HUES6 (cell line): ENCODE results near the gene KCNJ1.

ENCODE experiments used
- H3K27ac ChIP-seq: 2 replicates; pipeline ENCODE4 v1.7.0; 2013; ENCODE audit warnings: low read depth, mild to moderate bottlenecking, low read length, inconsistent platforms
- H3K27me3 ChIP-seq: 2 replicates; pipeline ENCODE4 v1.6.1; 2013; ENCODE audit warnings: low read length; ENCODE audit not compliant: control insufficient read depth, insufficient read depth
- H3K36me3 ChIP-seq: 2 replicates; pipeline ENCODE4 v1.6.1; 2013; ENCODE audit warnings: low read length; ENCODE audit not compliant: control insufficient read depth, insufficient read depth
- H3K4me1 ChIP-seq: 2 replicates; pipeline ENCODE4 v1.6.1; 2013; ENCODE audit warnings: low read length; ENCODE audit not compliant: control insufficient read depth, insufficient read depth
- H3K4me3 ChIP-seq: 2 replicates; pipeline ENCODE4 v1.5.1; 2013; ENCODE audit warnings: low read depth, low read length
- H3K9ac ChIP-seq: one replicate; pipeline ENCODE4 v1.6.1; 2013; ENCODE audit warnings: mild to moderate bottlenecking, low read length
- H3K9me3 ChIP-seq: 2 replicates; pipeline ENCODE4 v1.6.1; 2013; ENCODE audit warnings: low read depth, low read length; ENCODE audit not compliant: control insufficient read depth, insufficient read depth

Gene KCNJ1

GRCh38 chr11:128843198-128843785 lies 23.8 kb downstream of the KCNJ1 start:
- peaks cover 7% of the 10 kb centered on the region; the same call in 1 of the 2 replicates for H3K4me1 ChIP-seq
- no peak overlapping the region for H3K9ac ChIP-seq
- H3K27me3 ChIP-seq: no peaks in the 10 kb centered on the region
- H3K27ac ChIP-seq: no peak overlapping the region
- no peaks in the 10 kb centered on the region for H3K9me3 ChIP-seq
- no peaks in the 10 kb centered on the region for H3K36me3 ChIP-seq
- no peak overlapping the region for H3K4me3 ChIP-seq

GRCh38 chr11:128841461-128842072 lies 25.5 kb downstream of the KCNJ1 start:
- no peaks in the 10 kb centered on the region for H3K27me3 ChIP-seq
- no peaks in the 10 kb centered on the region for H3K36me3 ChIP-seq
- no peaks in the 10 kb centered on the region for H3K9me3 ChIP-seq
- no peak overlapping the region for H3K9ac ChIP-seq
- H3K27ac ChIP-seq: no peak overlapping the region
- no peak overlapping the region for H3K4me3 ChIP-seq
- H3K4me1 ChIP-seq: peaks cover 7% of the 10 kb centered on the region; the same call in 1 of the 2 replicates

GRCh38 chr11:128840783-128841182 lies 26.3 kb downstream of the KCNJ1 start:
- H3K9me3 ChIP-seq: no peaks in the 10 kb centered on the region
- no peaks in the 10 kb centered on the region for H3K27me3 ChIP-seq
- H3K36me3 ChIP-seq: no peaks in the 10 kb centered on the region
- H3K4me3 ChIP-seq: no peak overlapping the region
- no peak overlapping the region for H3K27ac ChIP-seq
- H3K4me1 ChIP-seq: peaks cover 7% of the 10 kb centered on the region
- no peak overlapping the region for H3K9ac ChIP-seq

- Histone ChIP-seq H3K4me3 (no peak overlapping the region), H3K27me3 (no peaks in the 10 kb centered on the region), H3K27ac (no peak overlapping the region), H3K9me3 (no peaks in the 10 kb centered on the region), H3K36me3 (no peaks in the 10 kb centered on the region), H3K4me1 (peaks cover 7% of the 10 kb centered on the region), H3K9ac (no peak overlapping the region)
Measured at GRCh38 chr11:128840137-128840536, 27.0 kb downstream of the KCNJ1 start.

- H3K4me3 ChIP-seq: no peak overlapping the region
- no peak overlapping the region for H3K27ac ChIP-seq
- H3K9me3 ChIP-seq: no peaks in the 10 kb centered on the region
- H3K36me3 ChIP-seq: no peaks in the 10 kb centered on the region
- no peaks in the 10 kb centered on the region for H3K27me3 ChIP-seq
- no peak overlapping the region for H3K9ac ChIP-seq
- peaks cover 7% of the 10 kb centered on the region for H3K4me1 ChIP-seq
Measured at GRCh38 chr11:128839081-128839480, 28.0 kb downstream of the KCNJ1 start.

- Histone ChIP-seq H3K4me1 (peaks cover 7% of the 10 kb centered on the region), H3K27me3 (no peaks in the 10 kb centered on the region), H3K9me3 (no peaks in the 10 kb centered on the region), H3K4me3 (no peak overlapping the region), H3K9ac (no peak overlapping the region), H3K27ac (no peak overlapping the region), H3K36me3 (no peaks in the 10 kb centered on the region)
Measured at GRCh38 chr11:128837627-128838026, 29.5 kb downstream of the KCNJ1 start.

- Histone ChIP-seq H3K27ac (no peak overlapping the region), H3K4me1 (peaks cover 7% of the 10 kb centered on the region), H3K27me3 (0 out of 2 replicates have a peak, but pooled peaks cover 3% of the 10 kb centered on the region)
Measured at GRCh38 chr11:128835741-128836430, 31.2 kb downstream of the KCNJ1 start.

GRCh38 chr11:128834157-128834556 lies 32.9 kb downstream of the KCNJ1 start:
- no peaks in the 10 kb centered on the region for H3K36me3 ChIP-seq
- peaks cover 3% of the 10 kb centered on the region for H3K4me1 ChIP-seq
- no peak overlapping the region for H3K4me3 ChIP-seq
- H3K9ac ChIP-seq: no peak overlapping the region
- 0 out of 2 replicates have a peak, but pooled peaks cover 3% of the 10 kb centered on the region for H3K27me3 ChIP-seq
- no peak overlapping the region for H3K27ac ChIP-seq
- H3K9me3 ChIP-seq: no peaks in the 10 kb centered on the region

More at GRCh38 chr11:128835741-128836430, 31.2 kb downstream of the KCNJ1 start:
- Histone ChIP-seq H3K9me3 (no peaks in the 10 kb centered on the region), H3K9ac (no peak overlapping the region), H3K4me3 (no peak overlapping the region), H3K36me3 (no peaks in the 10 kb centered on the region)

- Histone ChIP-seq H3K9ac (no peak overlapping the region), H3K4me3 (no peak overlapping the region), H3K36me3 (no peaks in the 10 kb centered on the region), H3K27me3 (0 out of 2 replicates have a peak, but pooled peaks cover 3% of the 10 kb centered on the region), H3K27ac (no peak overlapping the region), H3K4me1 (no peaks in the 10 kb centered on the region; the same call in 1 of the 2 replicates), H3K9me3 (no peaks in the 10 kb centered on the region)
Measured at GRCh38 chr11:128832121-128832497, 35.0 kb downstream of the KCNJ1 start.

GRCh38 chr11:128831174-128832120 lies 35.6 kb downstream of the KCNJ1 start:
- H3K27me3 ChIP-seq: 0 out of 2 replicates have a peak, but pooled peaks cover 3% of the 10 kb centered on the region
- no peak overlapping the region for H3K27ac ChIP-seq
- no peaks in the 10 kb centered on the region for H3K9me3 ChIP-seq
- no peaks in the 10 kb centered on the region; the same call in 1 of the 2 replicates for H3K4me1 ChIP-seq
- H3K36me3 ChIP-seq: no peaks in the 10 kb centered on the region
- H3K9ac ChIP-seq: no peak overlapping the region
- H3K4me3 ChIP-seq: no peak overlapping the region
